Stimulated activated CD8-positive, alpha-beta memory T cell treated with anti-CD3 and anti-CD28 coated beads, Interleukin-12 subunit alpha, Interleukin-12 subunit beta, amount 100 ng/mL, for 4 hours (primary cell): Measurements from ENCODE around the gene XRN1.
"Not testable (repeated sequence)": the region's sequence is repeated elsewhere in the genome, so short reads cannot be mapped to it uniquely, and the experiment has no call there.

Source experiments
- DNase-seq: peaks from one replicate; pipeline ENCODE4 v3.0.0-alpha.2; 2020; ENCODE audit warnings: low read depth

Gene XRN1

DNA sequence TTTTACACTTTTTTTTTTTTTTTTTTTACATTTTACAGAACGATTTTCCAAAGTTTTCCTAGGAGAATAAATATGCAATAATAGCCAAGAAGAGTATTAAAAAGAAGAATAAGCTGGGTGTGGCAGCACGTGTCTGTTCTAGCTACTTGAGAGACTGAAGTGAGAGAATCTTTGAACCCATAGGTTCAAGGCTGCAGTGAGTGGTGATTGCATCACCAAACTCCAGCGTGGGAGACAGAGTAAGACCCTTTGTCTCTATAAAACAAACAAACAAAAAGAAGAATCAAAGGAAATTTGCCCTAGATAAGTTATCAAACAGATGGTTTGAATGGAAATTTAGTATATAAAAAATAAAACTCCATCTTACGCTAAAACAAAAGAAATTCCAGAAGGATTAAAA, 13.3 kb downstream of the XRN1 start:
- DNase-seq = no peak

DNA sequence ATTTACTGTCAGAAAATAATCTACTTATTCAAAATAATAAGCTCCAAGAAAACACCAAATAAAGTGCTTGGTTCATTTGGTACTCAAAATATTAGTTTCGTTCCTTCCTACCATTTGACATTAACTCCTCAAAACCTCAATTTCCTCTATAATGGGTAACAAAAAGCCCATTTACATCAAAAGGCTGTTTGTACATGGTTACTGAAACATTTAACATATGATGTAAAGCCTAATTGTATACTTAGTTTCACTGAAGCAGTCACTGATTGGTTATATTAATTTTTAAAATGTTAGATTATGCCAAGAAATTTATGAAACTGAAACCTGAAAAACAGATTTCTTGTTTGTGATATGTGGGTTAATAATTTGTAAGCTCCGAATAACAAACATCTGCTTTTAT, 14.7 kb downstream of the XRN1 start:
- DNase-seq = no peak

DNA sequence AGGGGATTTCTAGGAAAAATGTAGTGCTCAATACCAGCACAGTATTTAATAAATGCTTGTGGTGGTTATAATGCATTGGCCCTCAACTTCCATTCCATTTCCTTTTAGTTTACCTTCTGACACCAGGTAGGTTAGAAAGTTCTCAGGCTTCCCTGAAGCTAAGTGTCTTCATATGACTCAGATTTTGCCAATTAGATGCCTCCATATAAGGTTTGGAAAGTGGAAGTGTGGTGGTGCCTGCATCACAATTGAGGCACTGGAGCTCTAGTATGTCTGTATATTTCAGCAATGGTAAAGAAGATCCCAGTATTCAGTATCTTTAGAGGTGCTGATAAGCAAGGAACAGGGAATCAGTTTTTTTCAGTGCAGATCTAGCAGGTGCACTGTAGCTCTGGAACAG, 18.3 kb downstream of the XRN1 start:
- DNase-seq = no peak

DNA sequence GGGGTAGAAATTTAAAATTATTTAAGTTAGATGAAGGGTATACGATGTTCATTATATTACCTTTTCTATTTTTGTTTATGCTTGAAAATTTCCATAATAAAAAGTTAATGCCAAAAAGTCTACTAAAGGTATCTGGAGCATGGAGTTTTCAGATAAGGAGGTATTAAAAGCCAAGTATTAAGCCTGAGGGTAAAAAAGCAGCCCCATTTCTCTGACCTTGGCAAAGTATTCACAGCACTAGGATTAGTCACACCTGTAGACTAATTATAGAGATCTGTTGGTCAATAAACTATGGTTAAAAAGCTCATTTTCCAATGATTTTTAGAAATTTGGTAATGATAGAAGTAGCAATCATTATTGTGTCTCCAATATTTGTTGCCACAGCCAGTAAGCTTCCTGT, 23.1 kb downstream of the XRN1 start:
- DNase-seq = no peak

DNA sequence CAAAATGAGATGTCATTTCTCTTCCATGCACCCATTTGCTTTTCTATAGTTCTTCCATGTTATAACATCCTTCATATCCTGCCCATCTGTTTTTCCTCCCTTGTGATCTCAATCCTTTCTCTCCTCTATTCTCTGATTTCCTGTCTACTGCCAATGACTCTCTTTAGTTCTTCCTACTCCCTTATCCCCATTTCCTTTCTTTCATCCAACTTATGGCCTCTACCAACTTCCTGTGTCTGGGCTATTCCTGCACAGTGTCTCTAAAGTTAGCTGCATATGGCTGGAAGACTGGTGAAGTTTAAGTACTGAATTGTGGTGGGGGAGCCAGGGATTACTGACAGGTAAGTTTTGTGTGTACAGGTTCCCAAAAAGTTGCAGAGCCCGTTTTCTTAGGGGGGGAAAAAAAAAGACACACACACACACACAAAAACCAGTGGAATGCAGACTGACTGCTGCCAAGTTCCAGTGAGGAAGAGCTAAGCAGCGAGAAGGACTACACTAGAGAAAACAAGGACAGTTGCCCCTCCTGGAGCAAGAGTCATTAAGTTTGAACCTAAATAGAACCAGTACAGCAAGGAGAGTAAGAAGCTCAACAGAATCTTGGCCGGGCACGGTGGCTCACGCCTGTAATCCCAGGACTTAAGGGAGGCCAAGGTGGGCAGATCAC, 28.8 kb downstream of the XRN1 start:
- DNase-seq = no peak

DNA sequence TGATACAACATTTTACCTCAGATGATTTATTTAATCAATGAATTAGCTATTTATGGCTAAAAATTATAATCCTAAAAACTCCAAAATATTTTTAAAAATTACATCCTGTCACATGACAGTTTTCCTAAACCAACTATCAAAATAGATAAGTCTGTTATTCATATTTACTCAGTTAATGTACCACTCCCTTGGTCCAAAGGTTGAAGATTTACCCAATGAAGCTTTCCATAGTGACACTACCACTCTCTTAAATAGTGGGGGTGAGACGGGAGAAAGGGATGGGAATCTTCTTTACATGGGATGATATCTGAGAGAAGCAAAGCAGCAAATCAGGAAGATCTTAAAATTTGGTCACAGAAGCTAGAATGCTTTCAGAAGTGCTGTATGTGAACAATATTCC, 30.5 kb downstream of the XRN1 start:
- no peak for DNase-seq

DNA sequence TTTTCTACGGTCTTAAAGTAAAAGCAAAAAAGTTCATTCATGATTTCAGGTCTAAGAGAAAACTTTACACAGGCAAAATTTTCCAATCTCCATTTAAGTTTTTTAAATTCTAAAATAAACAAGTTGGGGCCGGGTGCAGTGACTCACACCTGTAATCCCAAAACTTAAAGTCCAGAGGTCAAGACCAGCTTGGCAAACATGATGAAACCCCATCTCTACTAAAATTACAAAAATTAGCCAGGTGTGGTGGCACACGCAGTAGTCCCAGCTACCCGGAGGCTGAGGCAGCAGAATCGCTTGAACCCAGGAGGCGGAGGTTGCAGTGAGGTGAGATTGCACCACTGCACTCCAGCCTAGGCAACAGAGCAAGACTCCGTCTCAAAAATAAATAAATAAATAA, 47.3 kb downstream of the XRN1 start:
- DNase-seq = not testable (repeated sequence)

DNA sequence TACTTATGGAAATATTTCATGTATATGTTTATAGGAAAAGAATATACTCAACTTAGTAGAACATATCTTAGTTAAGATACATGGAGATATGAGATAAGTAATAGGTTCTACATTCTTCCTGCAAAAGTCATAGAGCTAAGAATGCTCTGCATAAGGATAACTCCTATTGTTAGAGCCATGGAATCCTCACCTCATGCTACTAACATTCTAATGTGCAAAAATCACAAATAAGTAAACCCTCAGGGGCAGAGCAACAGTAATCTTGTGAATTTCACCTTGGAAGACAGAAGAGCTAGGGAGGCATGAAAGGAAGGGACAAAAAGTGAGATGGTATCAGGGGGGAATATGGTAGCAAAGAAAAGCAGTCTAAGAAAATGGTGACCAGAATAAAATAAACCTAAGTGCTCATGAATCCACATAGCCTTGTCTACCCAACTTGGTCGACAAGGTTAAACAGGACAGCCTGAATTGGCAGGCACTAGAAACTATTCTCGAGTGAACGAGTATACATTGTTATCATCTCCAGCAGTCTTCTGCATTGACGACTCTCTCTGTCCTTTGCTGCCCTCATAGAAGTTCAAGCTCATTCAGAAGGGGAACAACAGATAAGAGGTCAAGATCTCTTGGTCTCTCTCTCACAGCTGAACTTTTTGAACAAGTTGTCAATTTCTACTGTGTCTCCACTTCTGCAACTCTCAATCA, 52.8 kb downstream of the XRN1 start:
- DNase-seq = no peak

DNA sequence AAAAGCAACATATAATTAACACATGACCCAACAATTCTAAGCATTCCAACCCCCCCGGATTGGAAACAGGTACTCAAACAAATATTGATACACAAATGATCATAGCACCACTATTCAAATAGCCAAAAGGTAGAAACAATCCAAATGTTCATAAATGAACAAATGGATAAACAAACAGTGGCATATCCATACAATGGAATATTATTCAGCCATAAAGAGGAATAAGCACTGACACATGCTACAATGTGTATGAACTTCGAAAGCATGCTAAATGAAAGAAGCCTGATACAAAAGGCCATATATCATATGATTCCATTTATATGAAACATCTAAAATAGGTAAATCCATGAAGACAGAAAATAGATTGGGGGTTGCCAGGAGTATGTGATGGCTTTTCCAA, 62.8 kb downstream of the XRN1 start:
- no peak for DNase-seq

DNA sequence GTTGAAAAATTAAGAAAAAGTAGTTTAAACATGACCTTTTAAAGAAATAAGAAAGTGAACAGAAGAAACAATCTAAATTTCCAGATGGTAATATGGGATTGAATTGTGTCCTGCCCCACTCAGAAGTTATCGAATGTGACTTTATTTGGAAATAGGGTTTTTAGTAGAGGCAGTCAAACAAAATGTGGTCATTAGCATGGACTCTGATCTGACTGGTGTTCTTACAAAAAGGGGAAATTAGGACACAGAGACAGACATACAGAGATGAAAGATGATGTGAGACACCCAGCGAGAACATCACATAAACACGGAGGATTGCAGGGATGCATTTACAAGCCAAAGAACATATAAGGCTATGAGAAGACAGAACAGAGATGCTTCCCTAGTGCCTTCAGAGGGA, 73.2 kb downstream of the XRN1 start:
- no peak for DNase-seq

DNA sequence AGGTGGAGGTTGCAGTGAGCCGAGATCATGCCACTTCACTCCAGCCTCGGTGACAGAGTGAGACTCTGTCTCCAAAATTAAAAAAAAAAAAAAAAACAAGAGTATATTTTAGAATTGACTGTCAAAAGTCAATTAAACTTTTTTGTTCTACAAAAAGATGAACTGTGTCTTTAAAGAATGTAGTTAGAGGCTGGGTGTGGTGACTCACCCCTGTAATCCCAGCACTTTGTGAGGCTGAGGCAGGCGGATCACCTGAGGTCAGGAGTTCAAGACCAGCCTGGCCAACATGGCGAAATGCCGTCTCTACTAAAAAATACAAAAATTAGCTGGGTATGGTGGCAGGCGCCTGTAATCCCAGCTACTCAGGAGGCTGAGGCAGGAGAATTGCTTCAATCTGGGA, 78.3 kb downstream of the XRN1 start:
- not testable (repeated sequence) for DNase-seq

DNA sequence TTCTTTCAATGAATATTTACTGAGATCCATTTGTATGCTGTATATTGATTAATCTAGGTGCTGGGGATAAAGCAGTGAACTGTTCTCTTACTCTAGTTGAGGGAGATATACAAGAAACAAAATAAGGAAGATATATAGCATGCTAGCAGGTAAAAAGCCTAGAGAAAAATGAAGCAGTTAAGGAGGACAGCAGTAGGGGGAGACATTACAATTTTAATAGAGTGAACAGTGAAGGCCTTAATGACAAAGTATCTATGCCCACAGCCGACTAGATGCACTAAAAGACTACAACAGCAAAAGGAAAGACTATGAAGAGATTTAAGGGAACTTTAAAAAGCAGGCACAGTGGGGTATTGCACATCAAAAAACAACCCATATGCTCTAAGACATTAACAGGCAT, 81.4 kb downstream of the XRN1 start:
- DNase-seq = no peak

DNA sequence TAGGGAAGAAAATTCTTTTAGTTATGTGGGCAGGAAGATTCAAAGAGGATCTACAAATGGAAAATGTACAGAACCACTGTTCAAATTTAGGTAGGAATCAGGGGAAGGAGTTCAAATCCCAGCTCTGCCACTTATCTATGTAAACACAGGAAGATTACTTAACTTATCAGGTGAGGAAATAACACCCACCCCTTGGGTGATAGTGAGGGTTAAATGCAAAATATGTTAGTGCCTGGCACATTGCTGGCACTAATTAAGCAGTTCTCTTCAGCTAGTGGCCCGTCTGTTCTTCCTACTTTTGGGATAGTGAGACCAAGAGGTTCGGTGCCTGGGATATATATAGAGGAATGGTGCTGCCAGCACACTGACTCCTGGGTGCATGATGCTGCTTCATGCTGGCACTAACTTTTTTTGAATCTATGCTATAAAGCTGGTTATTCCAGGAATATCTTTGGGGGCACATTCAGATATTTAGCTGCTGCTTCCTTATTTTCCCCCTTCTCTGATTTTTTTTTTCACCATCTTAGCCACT, 83.8 kb downstream of the XRN1 start:
- no peak for DNase-seq

DNA sequence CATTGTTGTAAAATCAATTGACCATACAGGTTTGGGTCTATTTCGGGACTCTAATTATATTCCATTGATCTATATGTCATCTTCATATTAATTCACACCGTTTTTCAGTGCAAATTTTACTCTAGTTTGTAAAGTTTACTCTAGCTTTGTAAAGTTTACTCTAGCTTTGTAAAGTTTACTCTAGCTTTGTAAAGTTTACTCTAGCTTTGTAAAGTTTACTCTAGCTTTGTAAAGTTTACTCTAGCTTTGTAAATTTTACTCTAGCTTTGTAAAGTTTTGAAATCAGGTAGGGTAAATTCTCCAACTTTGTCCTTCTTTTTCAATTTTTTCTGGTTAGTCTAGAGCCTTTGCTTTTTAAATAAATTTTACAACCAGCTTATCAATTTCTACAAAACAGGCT, 84.4 kb downstream of the XRN1 start:
- not testable (repeated sequence) for DNase-seq

DNA sequence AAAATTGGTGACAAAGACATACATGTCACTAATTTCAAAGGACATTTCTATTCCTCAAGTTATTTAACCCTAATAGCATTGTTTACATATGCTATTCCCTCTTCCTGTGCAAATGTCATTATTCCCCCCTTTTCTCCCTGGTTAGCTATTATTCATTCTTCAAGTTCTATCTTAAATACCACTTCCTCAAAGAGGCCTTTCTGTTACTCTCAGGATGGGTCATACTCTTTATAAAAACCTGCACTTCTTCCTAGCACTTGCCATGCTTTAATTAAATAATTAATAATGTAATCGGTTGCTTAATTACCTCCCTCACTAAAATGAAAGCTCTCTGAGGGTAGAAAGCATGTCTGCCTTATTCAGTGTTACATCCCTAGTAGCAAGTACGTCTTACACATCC, 88.5 kb downstream of the XRN1 start:
- no peak for DNase-seq

DNA sequence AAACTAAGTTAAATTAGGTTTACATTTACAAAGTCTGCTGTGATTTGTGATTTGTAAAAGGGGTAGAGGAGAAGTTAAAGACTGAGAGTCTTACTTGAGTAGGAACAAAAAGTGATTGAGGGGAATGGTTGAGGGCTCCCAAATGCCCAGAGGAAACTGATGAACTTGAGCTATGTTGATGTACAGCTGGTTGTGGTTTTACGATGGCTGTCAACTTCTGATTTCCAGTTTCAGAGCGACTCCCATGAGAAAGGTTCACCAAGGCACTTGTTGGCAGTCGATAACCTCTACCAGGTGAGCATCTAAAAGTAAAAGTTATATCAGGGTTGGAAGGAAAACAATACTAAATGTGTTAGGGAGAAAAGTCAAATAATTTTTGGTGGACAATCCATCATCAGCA, 91.0 kb downstream of the XRN1 start:
- DNase-seq = no peak

DNA sequence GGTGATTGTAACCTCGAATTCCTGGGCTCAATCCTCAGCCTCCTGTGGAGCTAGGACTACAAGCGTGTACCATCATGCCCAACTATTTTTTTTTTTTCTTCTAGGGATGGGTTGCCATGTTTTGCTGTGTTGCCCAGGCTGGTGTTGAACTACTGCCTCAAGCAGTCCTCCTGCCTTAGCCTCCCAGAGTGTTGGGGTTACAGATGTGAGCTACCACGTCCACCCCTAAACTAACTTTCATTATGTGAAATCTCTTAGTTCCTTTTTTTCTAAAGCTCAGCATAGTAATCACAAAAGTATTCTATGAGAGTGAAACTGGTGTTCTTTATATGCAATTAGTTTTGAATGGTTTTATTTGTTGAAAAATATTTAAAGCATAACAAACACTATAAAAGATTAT, 92.1 kb downstream of the XRN1 start:
- DNase-seq = no peak

DNA sequence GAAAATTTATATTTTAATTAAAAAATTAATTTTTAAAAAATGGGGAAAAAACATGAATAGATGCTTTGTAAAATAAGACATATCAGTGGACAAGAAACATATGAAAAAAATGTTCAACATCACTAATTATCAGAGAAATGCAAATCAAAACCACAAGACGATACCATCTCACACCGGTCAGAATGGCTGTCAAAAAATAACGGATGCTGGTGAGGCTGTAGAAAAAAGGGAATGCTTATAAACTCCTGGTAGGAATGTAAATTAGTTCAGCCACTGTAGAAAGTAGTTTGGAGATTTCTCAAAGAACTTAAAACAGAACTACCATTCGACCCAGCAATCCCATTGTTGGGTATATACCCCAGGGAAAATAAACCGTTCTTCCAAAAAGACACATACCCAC, 93.8 kb downstream of the XRN1 start:
- no peak for DNase-seq

DNA sequence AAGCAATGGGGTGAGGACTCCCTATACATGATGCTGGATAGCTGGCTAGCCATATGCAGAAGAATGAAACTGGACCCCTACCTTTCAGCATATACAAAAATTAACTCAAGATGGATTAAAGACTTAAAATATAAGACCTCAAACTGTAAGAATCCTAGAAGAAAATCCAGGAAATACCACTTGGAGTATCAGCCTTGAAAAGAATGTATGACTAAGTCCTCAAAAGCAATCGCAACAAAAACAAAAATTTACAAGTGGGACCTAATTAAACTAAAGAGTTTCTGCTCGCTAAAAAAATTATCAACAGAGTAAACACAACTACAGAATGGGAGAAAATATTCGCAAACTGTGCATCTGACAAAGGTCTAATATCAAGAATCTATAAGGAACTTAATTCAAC, 94.3 kb downstream of the XRN1 start:
- no peak for DNase-seq

DNA sequence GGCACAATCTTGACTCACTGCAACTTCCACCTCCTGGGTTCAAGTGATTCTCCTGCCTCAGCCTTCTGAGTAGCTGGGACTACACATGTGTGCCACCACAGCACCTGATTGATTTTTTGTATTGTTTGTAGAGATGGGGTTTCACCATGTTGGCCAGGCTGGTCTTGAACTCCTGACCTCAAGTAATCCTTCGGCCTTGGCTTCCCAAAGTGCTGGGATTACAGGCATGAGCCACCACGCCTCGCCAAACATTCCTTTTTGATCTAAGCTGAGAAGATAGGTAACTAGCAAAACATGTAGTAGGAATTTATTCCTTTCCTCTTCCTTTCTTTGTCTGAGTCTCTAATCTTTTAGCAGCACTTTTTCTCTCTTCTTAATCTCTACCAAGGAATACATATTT, 95.1 kb downstream of the XRN1 start:
- not testable (repeated sequence) for DNase-seq

DNA sequence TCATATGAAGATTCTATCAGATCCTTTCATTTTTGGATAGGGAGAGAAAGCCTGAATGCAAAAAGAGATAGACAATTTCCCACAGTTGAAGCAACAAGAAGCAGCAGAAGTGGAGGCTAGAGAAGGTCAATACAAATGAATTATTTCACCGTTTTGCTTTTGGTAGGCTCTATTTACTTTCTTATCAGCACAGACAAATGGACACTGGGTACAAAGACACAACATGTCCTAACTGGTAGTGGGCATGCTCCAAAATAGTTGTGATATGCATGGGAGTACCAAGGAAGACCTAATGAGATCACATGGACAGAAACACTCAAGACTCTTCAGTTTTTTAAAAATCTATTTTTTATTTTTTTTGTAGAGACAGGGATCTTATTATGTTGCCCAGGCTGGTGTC, 99.4 kb downstream of the XRN1 start:
- DNase-seq = no peak

DNA sequence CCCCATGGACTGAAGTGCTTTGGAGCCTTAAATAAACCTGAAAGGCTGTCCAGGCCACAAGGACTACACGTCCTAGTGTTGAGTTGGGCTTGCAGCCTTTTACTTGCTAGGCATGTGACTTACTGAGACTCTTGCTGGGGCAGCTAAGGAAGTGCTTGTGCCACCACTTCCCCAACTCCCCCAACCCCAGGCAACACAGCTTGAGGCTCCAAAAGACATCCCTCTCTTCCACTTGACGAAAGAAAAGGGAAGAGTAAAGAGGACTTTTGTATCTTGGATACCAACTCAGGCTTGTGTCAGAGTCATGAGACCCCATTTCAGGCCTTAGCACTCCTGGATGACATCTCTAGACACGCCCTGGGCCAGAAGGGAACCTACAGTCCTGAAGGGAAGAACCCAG, 109.8 kb downstream of the XRN1 start:
- no peak for DNase-seq

DNA sequence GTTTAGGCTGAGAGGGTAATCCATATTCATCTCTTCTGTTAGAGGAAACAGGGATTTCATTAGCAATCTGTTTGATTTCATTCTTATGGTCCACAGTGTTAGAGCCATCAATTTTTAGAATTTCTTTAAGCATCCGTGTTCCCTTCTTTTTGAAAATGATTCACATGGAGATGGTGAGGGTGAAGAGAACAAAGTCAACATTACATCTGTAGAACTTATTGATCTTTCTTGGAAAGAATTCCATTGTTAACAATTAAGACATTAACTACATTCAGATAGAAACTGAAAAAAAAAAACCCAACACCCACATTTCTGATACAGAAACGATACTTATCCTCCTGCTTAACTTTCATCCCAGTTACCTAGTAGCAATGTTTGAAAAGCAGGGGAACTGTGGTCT, 115.4 kb downstream of the XRN1 start:
- no peak for DNase-seq
